B cell (primary cell): ENCODE measurements around the gene ACY1. TPM values are rescaled to one million over a fixed set of nuclear protein-coding genes. Genes with fewer than 3 reads are reported as not detected.

Source experiments
- ATAC-seq: fragments of 200-7000 bp; cut with Tn5 transposase; one replicate; pipeline ENCODE4 v1.10.0; 2021; ENCODE audit warnings: low read depth, mild to moderate bottlenecking, moderate number of reproducible peaks, moderate library complexity
- CTCF ChIA-PET: fragments of 350-600 bp; sonication (Branson Sonifier 250); formaldehyde crosslinking; loops from one replicate; lab custom pipeline; 2021; ENCODE audit warnings: antibody characterized with exemption, inconsistent platforms; lab: Charles Lee
- POLR2A ChIA-PET: fragments of 350-600 bp; sonication (Branson Sonifier 250); formaldehyde crosslinking; loops from one replicate; lab custom pipeline; 2021; ENCODE audit warnings: antibody characterized with exemption; lab: Charles Lee
- DNase-seq: peaks from one replicate; pipeline ENCODE4 v3.0.0; 2013
- H2AFZ ChIP-seq: 2 replicates; pipeline ENCODE4 v1.6.1; 2012; ENCODE audit warnings: mild to moderate bottlenecking, low read depth, low read length; ENCODE audit not compliant: insufficient read depth, poor library complexity, severe bottlenecking
- H3K27ac ChIP-seq, 2 donors: 1 replicate in 1 of 2; 2 replicates in 1 of 2; pipeline ENCODE4 v1.5.1; 2012 to 2013; ENCODE audit warnings: low read length in 2 of 2, mild to moderate bottlenecking in 2 of 2, moderate library complexity in 1 of 2
- H3K27me3 ChIP-seq, 4 experiments: fragments of 200-600 bp in 1 of 4; sonication (generic) in 1 of 4; replicated peaks in 1 of 4; 1 replicate in 2 of 4; 2 replicates in 2 of 4; pipeline versions ENCODE4 v1.6.1 to v1.7.0; 2013 to 2016; ENCODE audit warnings: low read length in 3 of 4, mild to moderate bottlenecking in 2 of 4, mixed read lengths in 1 of 4, moderate library complexity in 1 of 4; ENCODE audit not compliant: insufficient read depth in 4 of 4, control insufficient read depth in 3 of 4; ENCODE audit errors: control extremely low read depth in 1 of 4
- H3K36me3 ChIP-seq, 2 experiments: replicated peaks in 1 of 2; 1 replicate in 1 of 2; 2 replicates in 1 of 2; pipeline versions ENCODE4 v1.6.1 to v1.7.1; 2013; ENCODE audit warnings: low read length in 1 of 2; ENCODE audit not compliant: insufficient read depth in 2 of 2, control insufficient read depth in 1 of 2; ENCODE audit errors: control extremely low read depth in 1 of 2, extremely low read depth in 1 of 2
- H3K4me1 ChIP-seq, 2 donors: fragments of 200-600 bp in 1 of 2; sonication (generic) in 1 of 2; 1 replicate in 1 of 2; 2 replicates in 1 of 2; pipeline versions ENCODE4 v1.5.1 to v1.6.1; 2013 to 2017; ENCODE audit warnings: low read length in 2 of 2; ENCODE audit not compliant: control insufficient read depth in 2 of 2, insufficient read depth in 2 of 2
- H3K4me2 ChIP-seq: replicated peaks from 2 replicates; pipeline ENCODE3; 2012; ENCODE audit warnings: mild to moderate bottlenecking, low read depth, low read length; ENCODE audit not compliant: poor library complexity, severe bottlenecking
- H3K4me3 ChIP-seq, 5 experiments: fragments of 200-600 bp in 1 of 5; sonication (generic) in 1 of 5; 1 replicate in 3 of 5; 2 replicates in 2 of 5; pipeline versions ENCODE4 v1.5.1 to v1.7.0; 2011 to 2016; ENCODE audit warnings: low read length in 4 of 5, mild to moderate bottlenecking in 4 of 5, low read depth in 2 of 5, control low read depth in 1 of 5, moderate library complexity in 1 of 5; ENCODE audit not compliant: insufficient read depth in 1 of 5; ENCODE audit errors: control extremely low read depth in 1 of 5, extremely low read depth in 1 of 5
- H3K79me2 ChIP-seq: fragments of 200-600 bp; sonication (generic); one replicate; pipeline ENCODE4 v1.6.0; 2016; ENCODE audit warnings: low read length; ENCODE audit not compliant: control insufficient read depth, insufficient read depth
- H3K9ac ChIP-seq: fragments of 200-600 bp; sonication (generic); 2 replicates; pipeline ENCODE4 v1.6.1; 2017; ENCODE audit warnings: mild to moderate bottlenecking, low read length, moderate library complexity
- H3K9me3 ChIP-seq, 3 donors: one replicate each; pipeline versions ENCODE4 v1.6.1 to v1.7.1; 2013; ENCODE audit warnings: low read length in 2 of 3; ENCODE audit not compliant: control insufficient read depth in 2 of 3, insufficient read depth in 1 of 3; ENCODE audit errors: control extremely low read depth in 1 of 3
- H4K20me1 ChIP-seq: 2 replicates; pipeline ENCODE4 v1.6.0; 2012; ENCODE audit warnings: mild to moderate bottlenecking, low read length; ENCODE audit not compliant: insufficient read depth, control insufficient read depth, poor library complexity, severe bottlenecking
- H3K27ac Mint-ChIP-seq: one replicate; pipeline ENCODE4 v1.8.0; 2021; ENCODE audit warnings: mixed read lengths
- H3K27me3 Mint-ChIP-seq: one replicate; pipeline ENCODE4 v1.8.0; 2021; ENCODE audit warnings: mixed read lengths
- H3K4me1 Mint-ChIP-seq: one replicate; pipeline ENCODE4 v1.8.0; 2021; ENCODE audit warnings: mixed read lengths
- H3K4me3 Mint-ChIP-seq: one replicate; pipeline ENCODE4 v1.8.0; 2021; ENCODE audit warnings: mixed read lengths
- H3K9me3 Mint-ChIP-seq: one replicate; pipeline ENCODE4 v1.8.0; 2022; ENCODE audit warnings: mixed read lengths; ENCODE audit not compliant: insufficient read depth
- EZH2 ChIP-seq: IDR thresholded peaks from 2 replicates; pipeline ENCODE4 v1.6.1; 2012; ENCODE audit warnings: borderline replicate concordance, low read depth, mild to moderate bottlenecking, moderate library complexity, low read length; ENCODE audit not compliant: insufficient read depth, poor library complexity, severe bottlenecking
- whole genome bisulfite sequencing: methylation state at CpG from one replicate; pipeline ENCODE4 v1.1.5; 2013; ENCODE audit warnings: missing lambda C conversion rate; ENCODE audit not compliant: insufficient coverage; 5-methylcytosine and 5-hydroxymethylcytosine counted together
- intact Hi-C: fragments of 100-400 bp; cut with micrococcal nuclease; formaldehyde crosslinking; loops from one replicate; pipeline ENCODE4 v1.10.0; 2022
- polyA plus RNA-seq: library from polyadenylated mRNA; depleted of rRNA; stranded (reverse); fragments of >200 nt; gene quantifications from 2 replicates; pipeline ENCODE4 v1.2.3, GENCODE V29; 2012
- total RNA-seq, 2 donors: library from RNA; stranded (reverse); fragments of 120-200 nt in 1 of 2; gene quantifications; 1 replicate in 1 of 2; 2 replicates in 1 of 2; pipeline versions ENCODE4 v1.2.3 to v1.2.4, GENCODE V29; 2013 to 2022
- TF ChIP-seq, protein P1 (sequence below): fragments of 200-600 bp; IDR thresholded peaks from one replicate; pipeline ENCODE4 v1.8.0; 2022; ENCODE audit warnings: antibody characterized with exemption, mild to moderate bottlenecking

Gene ACY1
- total and polyA plus RNA-seq, 2 donors (not counting 1 experiment from before 2014, with no cell fraction given) = 14.6 to 26.2 TPM

DNA sequence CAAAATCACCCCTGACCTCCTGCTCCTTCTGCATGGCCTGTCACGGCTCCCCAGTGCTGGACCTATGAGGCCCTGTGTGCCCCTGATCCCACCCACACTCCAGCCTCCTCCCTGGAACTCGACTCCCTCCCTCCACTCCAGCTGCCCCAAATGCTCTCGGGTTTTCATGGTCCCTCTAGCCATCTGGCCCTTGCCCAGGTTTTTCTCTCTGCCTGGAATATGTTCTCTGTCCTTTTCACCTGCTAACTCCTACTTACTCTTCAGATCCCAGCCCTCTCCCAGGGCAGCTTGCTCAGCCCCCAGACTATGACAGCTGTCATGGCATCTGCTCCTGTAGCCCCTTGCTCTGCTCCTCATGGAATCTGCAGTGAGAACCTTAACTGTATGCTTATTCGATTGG is 42.7 kb downstream of the ACY1 start:
- Mint-ChIP-seq H3K9me3 (no peaks in the 10 kb centered on the region), H3K4me3 (no peak overlapping the region), H3K27ac (no peak overlapping the region), H3K27me3 (peaks cover 4% of the 10 kb centered on the region), H3K4me1 (peaks cover 23% of the 10 kb centered on the region)
- no peak for ATAC-seq
- H3K9ac ChIP-seq = no peak overlapping the region
- H3K27ac ChIP-seq = no peak overlapping the region
- WGBS = 83% methylated on average over 4 of the region's 4 CpGs
- H3K4me3 ChIP-seq = no peak overlapping the region
- intact Hi-C loops = no loop called here
- no peaks in the 10 kb centered on the region for H4K20me1 ChIP-seq
- H3K79me2 ChIP-seq = no peaks in the 10 kb centered on the region
- TF ChIP-seq, protein P1, sequence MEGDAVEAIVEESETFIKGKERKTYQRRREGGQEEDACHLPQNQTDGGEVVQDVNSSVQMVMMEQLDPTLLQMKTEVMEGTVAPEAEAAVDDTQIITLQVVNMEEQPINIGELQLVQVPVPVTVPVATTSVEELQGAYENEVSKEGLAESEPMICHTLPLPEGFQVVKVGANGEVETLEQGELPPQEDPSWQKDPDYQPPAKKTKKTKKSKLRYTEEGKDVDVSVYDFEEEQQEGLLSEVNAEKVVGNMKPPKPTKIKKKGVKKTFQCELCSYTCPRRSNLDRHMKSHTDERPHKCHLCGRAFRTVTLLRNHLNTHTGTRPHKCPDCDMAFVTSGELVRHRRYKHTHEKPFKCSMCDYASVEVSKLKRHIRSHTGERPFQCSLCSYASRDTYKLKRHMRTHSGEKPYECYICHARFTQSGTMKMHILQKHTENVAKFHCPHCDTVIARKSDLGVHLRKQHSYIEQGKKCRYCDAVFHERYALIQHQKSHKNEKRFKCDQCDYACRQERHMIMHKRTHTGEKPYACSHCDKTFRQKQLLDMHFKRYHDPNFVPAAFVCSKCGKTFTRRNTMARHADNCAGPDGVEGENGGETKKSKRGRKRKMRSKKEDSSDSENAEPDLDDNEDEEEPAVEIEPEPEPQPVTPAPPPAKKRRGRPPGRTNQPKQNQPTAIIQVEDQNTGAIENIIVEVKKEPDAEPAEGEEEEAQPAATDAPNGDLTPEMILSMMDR = no peak
- TF ChIP-seq EZH2 = no peak
- H3K27me3 ChIP-seq = no peaks in the 10 kb centered on the region
- peaks cover 10 to 14% of the 10 kb centered on the region in 2 donors for H3K4me1 ChIP-seq
- no peaks in the 10 kb centered on the region for H3K9me3 ChIP-seq
- H3K36me3 ChIP-seq = no peaks in the 10 kb centered on the region
- no peak overlapping the region for H2AFZ ChIP-seq
- H3K4me2 ChIP-seq = no peak overlapping the region
- ChIA-PET POLR2A (no interaction called here), CTCF (no interaction called here)
- no peak for DNase-seq

GRCh38 chr3:52028572-52028971 is 45.2 kb downstream of the ACY1 start:
- ATAC-seq = no peak
- CTCF ChIA-PET = no interaction called here

More at GRCh38 chr3:52028572-52028971, 45.2 kb downstream of the ACY1 start:
- Histone ChIP-seq H3K4me1 (peaks cover 9% of the 10 kb centered on the region in 2 donors), H3K4me2 (no peak overlapping the region), H4K20me1 (no peaks in the 10 kb centered on the region), H2AFZ (no peak overlapping the region), H3K36me3 (no peaks in the 10 kb centered on the region), H3K27ac (no peak overlapping the region), H3K4me3 (no peak overlapping the region), H3K27me3 (no peaks in the 10 kb centered on the region), H3K79me2 (no peaks in the 10 kb centered on the region), H3K9me3 (no peaks in the 10 kb centered on the region), H3K9ac (no peak overlapping the region)
- peaks cover 13% of the 10 kb centered on the region for H3K4me1 Mint-ChIP-seq
- no peak overlapping the region for H3K27ac Mint-ChIP-seq
- intact Hi-C loops = no loop called here
- POLR2A ChIA-PET = no interaction called here
- 96% methylated on average over 9 of the region's 12 CpGs for WGBS
- peaks cover 4% of the 10 kb centered on the region for H3K27me3 Mint-ChIP-seq
- TF ChIP-seq EZH2 = no peak
- TF ChIP-seq, protein P1 = no peak
- no peaks in the 10 kb centered on the region for H3K9me3 Mint-ChIP-seq
- H3K4me3 Mint-ChIP-seq = no peak overlapping the region
- DNase-seq = no peak
